Esophagus squamous epithelium (tissue), 5 donors: Measurements from ENCODE around the gene CD37. TPM values are rescaled to one million over a fixed set of nuclear protein-coding genes. Genes with fewer than 3 reads are reported as not detected.

Experiments used
- DNase-seq: peaks from one replicate; lab custom pipeline; 2025; lab: John Stamatoyannopoulos, UW
- H3K27ac ChIP-seq, 4 donors: fragments of 200-600 bp; sonication (generic); one replicate each; pipeline ENCODE4 v1.5.1; 2016 to 2019; ENCODE audit warnings: mild to moderate bottlenecking in 1 of 4
- H3K27me3 ChIP-seq, 4 donors: fragments of 200-600 bp; sonication (generic); 1 replicate in 3 of 4; 2 replicates in 1 of 4; pipeline versions ENCODE4 v1.5.1 to v1.6.0; 2017 to 2021; ENCODE audit warnings: antibody characterized with exemption in 1 of 4
- H3K36me3 ChIP-seq, 3 donors: fragments of 200-600 bp; sonication (generic); one replicate each; pipeline ENCODE4 v1.5.1; 2016 to 2019
- H3K4me1 ChIP-seq, 3 donors: fragments of 200-600 bp; sonication (generic); one replicate each; pipeline ENCODE4 v1.5.1; 2017 to 2019
- H3K4me3 ChIP-seq, 4 donors: fragments of 200-600 bp; sonication (generic); 1 replicate in 3 of 4; 2 replicates in 1 of 4; pipeline ENCODE4 v1.5.1; 2016 to 2019; ENCODE audit warnings: mild to moderate bottlenecking in 2 of 4, moderate library complexity in 1 of 4
- H3K9me3 ChIP-seq, 3 donors: fragments of 200-600 bp; sonication (generic); one replicate each; pipeline ENCODE4 v1.5.1; 2016 to 2019
- POLR2A ChIP-seq, 4 donors: fragments of 450-650 bp; IDR thresholded peaks; one replicate each; pipeline ENCODE4 v1.6.1; 2017; ENCODE audit warnings: antibody characterized with exemption in 4 of 4, mild to moderate bottlenecking in 4 of 4, moderate library complexity in 3 of 4
- WGBS, 2 donors: methylation state at CpG; one replicate each; pipeline ENCODE4 v1.1.5; 2018; 5-methylcytosine and 5-hydroxymethylcytosine counted together
- intact Hi-C: fragments of 100-400 bp; cut with DNase I; formaldehyde crosslinking; loops from one replicate; pipeline ENCODE4 v1.15.0; 2022
- total RNA-seq, 4 donors: library from RNA; depleted of rRNA; stranded (reverse); fragments of >200 nt; gene quantifications; one replicate each; pipeline ENCODE4 v1.1.0, GENCODE V29; 2016
- TF ChIP-seq, protein P1 (sequence below), 6 experiments: fragments of 450-650 bp in 4 of 6; fragments of 200-600 bp in 2 of 6; sonication (generic) in 2 of 6; IDR thresholded peaks; one replicate each; pipeline ENCODE4 v1.5.1; 2016 to 2019; ENCODE audit warnings: antibody characterized with exemption in 6 of 6, mild to moderate bottlenecking in 4 of 6, moderate library complexity in 4 of 6
- donor health status: DM: yes; HTN: yes; CAD: no.

CD37 gene
- total RNA-seq, 4 donors from 2014 or later, result 3.1 to 21.4 (median 5.3) TPM

DNA sequence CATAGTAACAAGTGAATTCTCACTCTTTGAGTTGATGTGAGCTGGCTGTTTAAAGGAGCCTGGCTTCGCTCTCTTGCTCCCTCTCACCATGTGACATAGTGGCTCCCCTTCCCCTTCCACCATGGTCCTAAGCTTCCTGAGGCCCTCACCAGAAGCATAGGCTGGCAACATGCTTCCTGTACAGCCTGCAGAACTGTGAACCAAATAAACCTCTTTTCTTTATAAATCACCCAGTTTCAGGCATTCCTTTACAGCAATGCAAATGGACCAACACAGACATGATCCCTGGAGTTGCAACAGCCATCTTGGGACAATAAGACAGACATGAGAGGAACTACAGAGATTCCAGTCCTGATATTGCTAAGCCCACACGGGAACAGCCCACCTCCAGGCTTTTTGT is 14.4 kb downstream of the CD37 start:
- DNase-seq, result no peak
- Histone ChIP-seq H3K36me3 (peaks cover 0 to 96% (median 7%) of the 10 kb centered on the region in 3 donors), H3K4me1 (no peaks in the 10 kb centered on the region), H3K9me3 (no peaks in the 10 kb centered on the region), H3K4me3 (no peak overlapping the region), H3K27me3 (no peaks in the 10 kb centered on the region), H3K27ac (no peak overlapping the region)
- TF ChIP-seq POLR2A (IDR thresholded peaks at IDR 0.05), result no peak
- TF ChIP-seq, protein P1, sequence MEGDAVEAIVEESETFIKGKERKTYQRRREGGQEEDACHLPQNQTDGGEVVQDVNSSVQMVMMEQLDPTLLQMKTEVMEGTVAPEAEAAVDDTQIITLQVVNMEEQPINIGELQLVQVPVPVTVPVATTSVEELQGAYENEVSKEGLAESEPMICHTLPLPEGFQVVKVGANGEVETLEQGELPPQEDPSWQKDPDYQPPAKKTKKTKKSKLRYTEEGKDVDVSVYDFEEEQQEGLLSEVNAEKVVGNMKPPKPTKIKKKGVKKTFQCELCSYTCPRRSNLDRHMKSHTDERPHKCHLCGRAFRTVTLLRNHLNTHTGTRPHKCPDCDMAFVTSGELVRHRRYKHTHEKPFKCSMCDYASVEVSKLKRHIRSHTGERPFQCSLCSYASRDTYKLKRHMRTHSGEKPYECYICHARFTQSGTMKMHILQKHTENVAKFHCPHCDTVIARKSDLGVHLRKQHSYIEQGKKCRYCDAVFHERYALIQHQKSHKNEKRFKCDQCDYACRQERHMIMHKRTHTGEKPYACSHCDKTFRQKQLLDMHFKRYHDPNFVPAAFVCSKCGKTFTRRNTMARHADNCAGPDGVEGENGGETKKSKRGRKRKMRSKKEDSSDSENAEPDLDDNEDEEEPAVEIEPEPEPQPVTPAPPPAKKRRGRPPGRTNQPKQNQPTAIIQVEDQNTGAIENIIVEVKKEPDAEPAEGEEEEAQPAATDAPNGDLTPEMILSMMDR (IDR thresholded peaks at IDR 0.05), result no peak
- WGBS, 2 donors, result 83 to 94% methylated on average over 2 of the region's 2 CpGs
- intact Hi-C loops, result no loop called here

- TF ChIP-seq, protein P1 (IDR thresholded peaks at IDR 0.05), result no peak
- TF ChIP-seq POLR2A (IDR thresholded peaks at IDR 0.05), result no peak
- peaks cover 0 to 38% (median 6%) of the 10 kb centered on the region in 3 donors for H3K4me1 ChIP-seq
- H3K36me3 ChIP-seq, result peaks cover 0 to 72% (median 0%) of the 10 kb centered on the region in 3 donors
- intact Hi-C loops, result no loop called here
- no peaks in the 10 kb centered on the region for H3K9me3 ChIP-seq
- no peak for DNase-seq
- WGBS, 2 donors, result 34 to 49% methylated on average over 3 to 11 of the region's 12 CpGs
- H3K27me3 ChIP-seq, result no peaks in the 10 kb centered on the region
- no peak overlapping the region for H3K4me3 ChIP-seq
- peak overlapping the region in 3 of 4 donors; percentile 34 to 62 (median 42) for H3K27ac ChIP-seq
Measured at GRCh38 chr19:49355909-49356353, 20.7 kb downstream of the CD37 start.

GRCh38 chr19:49356382-49356781 is 21.2 kb downstream of the CD37 start:
- H3K27ac ChIP-seq, result peak overlapping the region in 3 of 4 donors; percentile 42 to 63 (median 62)
- intact Hi-C loops, result no loop called here

DNA sequence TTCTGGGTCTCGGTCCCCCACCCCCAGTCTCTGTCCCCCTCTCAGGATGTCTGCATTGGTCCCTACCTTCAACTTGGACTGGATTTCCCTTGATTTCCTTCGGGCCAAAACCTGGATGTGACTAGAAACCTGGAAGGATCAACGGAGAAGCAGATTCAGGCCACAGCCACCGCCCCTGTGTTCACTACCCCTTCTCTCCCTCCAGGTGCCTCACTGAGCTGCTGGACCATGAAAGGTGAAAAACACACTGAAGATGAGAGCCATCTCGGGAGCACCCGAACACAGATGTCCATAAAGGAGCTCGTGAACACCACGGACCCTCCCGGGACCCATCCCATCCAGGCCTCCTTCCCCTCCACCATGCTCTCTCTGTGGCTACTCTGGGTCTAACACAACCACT is 22.0 kb downstream of the CD37 start:
- intact Hi-C loops, result no loop called here
- no peak for TF ChIP-seq POLR2A (IDR thresholded peaks at IDR 0.05)
- TF ChIP-seq, protein P1 (IDR thresholded peaks at IDR 0.05), result no peak
- Histone ChIP-seq H3K4me3 (no peak overlapping the region), H3K27ac (peak overlapping the region in 2 of 4 donors; percentile 42 to 62), H3K27me3 (peaks cover 0 to 12% (median 0%) of the 10 kb centered on the region in 4 donors), H3K9me3 (no peaks in the 10 kb centered on the region), H3K36me3 (peaks cover 0 to 61% (median 0%) of the 10 kb centered on the region in 3 donors), H3K4me1 (peaks cover 6 to 51% (median 6%) of the 10 kb centered on the region in 3 donors)
- DNase-seq, result no peak
- WGBS, 2 donors, result 85 to 91% methylated on average over 5 of the region's 9 CpGs

More at GRCh38 chr19:49356382-49356781, 21.2 kb downstream of the CD37 start:
- no peaks in the 10 kb centered on the region for H3K9me3 ChIP-seq
- WGBS, 2 donors, result 62 to 75% methylated on average over 7 of the region's 7 CpGs
- TF ChIP-seq, protein P1 (IDR thresholded peaks at IDR 0.05), result no peak
- TF ChIP-seq POLR2A (IDR thresholded peaks at IDR 0.05), result no peak
- DNase-seq, result no peak
- H3K4me3 ChIP-seq, result no peak overlapping the region
- H3K27me3 ChIP-seq, result peaks cover 0 to 4% (median 0%) of the 10 kb centered on the region in 4 donors
- H3K36me3 ChIP-seq, result peaks cover 0 to 68% (median 0%) of the 10 kb centered on the region in 3 donors
- H3K4me1 ChIP-seq, result peaks cover 0 to 43% (median 6%) of the 10 kb centered on the region in 3 donors
